HG03060 (cell line): ENCODE measurements around the gene KLF16.
"Not testable (repeated sequence)": the region's sequence is repeated elsewhere in the genome, so short reads cannot be mapped to it uniquely, and the experiment has no call there.

ENCODE experiments used
- ATAC-seq: cut with Tn5 transposase; IDR thresholded peaks from one replicate; pipeline ENCODE4 v1.9.1; 2021; ENCODE audit warnings: low read depth, moderate number of reproducible peaks; ENCODE audit not compliant: unreplicated experiment

KLF16 gene

DNA sequence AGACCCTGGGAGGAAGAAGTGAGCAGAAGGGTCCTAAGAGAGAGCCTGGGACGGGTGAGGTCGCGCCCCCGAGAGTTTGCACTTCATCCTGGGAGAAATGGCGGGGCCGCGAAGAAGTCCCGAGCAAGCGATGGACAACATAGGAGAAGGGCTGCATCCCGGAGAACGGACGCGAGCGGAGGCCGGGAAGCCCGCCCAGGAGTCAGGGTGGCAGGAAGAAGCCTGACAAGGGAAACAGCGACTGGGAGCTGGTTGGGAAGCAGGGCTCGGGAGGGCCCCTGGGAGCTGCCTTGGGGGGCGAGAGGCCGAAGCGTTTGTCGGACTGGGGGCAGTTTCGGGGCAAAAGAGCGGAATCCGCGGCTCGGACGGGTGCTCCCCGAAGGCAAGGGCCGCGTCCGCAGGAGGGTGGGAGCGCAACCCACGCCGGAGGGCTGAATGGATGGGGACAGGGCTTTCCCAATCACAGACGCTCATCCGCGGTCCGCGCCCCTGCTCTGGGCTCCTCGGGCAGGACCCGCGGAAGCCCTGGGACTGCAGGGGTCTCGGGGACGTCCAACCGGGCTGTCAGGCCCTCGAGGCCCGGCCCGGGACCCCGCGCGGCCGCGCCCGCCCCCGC, 21.4 kb upstream of the KLF16 start:
- ATAC-seq: no peak

- ATAC-seq: no peak
These were observed 20.9 kb upstream of the KLF16 start for GRCh38 chr19:1884291-1884718.

DNA sequence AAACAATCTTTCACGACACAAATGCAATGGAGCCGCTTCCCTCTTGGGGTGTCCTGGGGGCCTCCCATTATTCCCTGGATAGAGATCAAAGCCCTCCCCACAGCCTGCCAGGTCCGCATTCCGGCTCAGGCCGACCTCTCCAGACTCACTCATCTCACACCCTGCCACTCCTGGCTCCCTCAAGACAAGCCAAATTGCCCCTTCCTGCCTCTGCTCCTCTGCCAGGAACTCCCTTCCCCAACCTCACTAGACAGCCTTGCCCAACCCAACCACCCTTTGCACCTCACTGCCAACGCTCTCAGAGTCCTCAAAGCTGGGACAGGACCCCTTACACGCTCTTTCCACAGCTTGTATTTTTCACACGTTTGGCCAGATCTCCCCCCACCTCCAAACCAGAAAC, 20.4 kb upstream of the KLF16 start:
- ATAC-seq: no peak

DNA sequence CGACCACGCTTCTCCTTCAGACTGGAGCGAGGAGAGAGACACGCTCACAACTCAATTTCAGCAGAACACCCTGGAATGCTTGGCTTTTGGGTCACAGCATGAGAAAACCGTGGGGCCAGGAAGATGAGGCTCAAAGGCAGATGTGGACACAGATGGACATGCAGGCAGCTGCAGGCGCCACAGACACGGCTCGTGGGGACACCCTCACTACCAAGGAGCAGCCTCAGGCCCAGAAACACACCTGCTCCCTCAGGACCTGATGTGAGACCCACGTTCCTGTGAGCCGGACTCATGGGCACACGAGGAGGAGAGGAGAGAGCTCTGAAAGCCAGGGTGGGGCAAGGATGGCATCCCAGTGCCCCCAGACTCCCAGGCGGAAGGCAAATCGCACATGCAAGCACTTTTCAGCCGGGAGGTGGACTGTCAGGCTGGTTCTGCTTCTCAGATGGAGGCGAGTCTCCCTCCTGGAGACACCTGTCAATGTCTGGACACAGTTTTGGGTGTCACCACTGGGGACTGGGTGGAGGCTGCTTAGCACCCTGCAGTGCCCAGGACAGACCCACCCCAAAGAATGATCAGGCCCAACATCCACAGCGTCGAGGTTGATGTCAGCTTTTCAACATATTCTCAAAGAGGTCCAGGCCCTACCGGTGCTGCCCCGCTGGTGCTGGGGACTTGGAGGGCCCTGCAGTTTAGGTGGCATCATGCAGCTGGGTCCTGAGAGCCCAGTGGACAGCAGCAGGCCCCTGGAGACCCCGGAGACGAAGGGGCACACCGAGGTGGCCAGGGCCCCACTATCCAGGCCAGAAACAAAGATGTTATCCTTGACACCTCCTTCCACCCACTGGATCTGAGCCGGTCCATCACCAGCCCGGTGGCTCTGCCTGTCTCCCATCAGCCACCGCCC, 19.7 kb upstream of the KLF16 start:
- ATAC-seq: no peak

GRCh38 chr19:1882089-1882785, 18.9 kb upstream of the KLF16 start:
- no peak for ATAC-seq

GRCh38 chr19:1881393-1882088, 18.2 kb upstream of the KLF16 start:
- ATAC-seq: not testable (repeated sequence)

- ATAC-seq: no peak
These were observed 17.4 kb upstream of the KLF16 start for GRCh38 chr19:1880611-1881392.

DNA sequence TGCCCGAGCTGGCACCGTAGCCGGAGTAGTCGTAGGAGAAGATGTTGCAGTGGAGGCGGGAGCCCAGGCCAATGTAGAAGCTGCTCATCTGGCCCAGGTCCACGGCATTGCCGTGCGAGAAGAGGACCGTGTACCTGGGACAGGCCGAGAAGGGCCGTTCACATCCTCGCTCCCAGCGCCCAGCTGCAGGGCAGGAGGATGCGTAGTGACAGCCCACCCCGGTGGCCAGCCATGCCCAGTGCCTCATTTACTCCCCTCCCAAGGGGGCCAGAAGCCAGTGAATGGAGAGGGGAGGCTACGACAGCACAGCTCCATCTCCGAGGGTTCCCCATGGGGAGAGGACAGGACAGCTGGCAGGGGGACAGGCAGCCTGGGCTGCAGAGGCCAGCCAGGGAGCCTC, 16.6 kb upstream of the KLF16 start:
- ATAC-seq: not testable (repeated sequence)

DNA sequence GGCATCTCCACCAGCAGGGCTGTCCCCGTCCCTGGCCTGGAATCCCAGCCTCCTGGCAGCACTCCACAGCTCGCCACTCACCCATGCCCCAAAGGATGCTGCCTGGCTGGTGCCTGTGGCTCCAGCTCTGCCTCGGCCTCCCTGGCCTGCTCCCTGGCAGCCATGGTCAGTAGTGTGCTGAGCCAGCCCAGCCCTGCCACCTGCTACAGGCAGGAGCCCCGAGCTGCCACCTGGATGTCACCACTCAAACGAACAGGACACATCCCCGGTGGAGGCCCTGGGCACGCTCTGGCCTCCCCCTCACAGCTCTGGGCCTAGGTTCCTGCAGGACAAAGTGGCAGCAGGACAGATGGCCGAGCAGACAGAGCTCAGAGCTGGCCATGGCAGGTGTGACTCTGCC, 15.2 kb upstream of the KLF16 start:
- not testable (repeated sequence) for ATAC-seq

DNA sequence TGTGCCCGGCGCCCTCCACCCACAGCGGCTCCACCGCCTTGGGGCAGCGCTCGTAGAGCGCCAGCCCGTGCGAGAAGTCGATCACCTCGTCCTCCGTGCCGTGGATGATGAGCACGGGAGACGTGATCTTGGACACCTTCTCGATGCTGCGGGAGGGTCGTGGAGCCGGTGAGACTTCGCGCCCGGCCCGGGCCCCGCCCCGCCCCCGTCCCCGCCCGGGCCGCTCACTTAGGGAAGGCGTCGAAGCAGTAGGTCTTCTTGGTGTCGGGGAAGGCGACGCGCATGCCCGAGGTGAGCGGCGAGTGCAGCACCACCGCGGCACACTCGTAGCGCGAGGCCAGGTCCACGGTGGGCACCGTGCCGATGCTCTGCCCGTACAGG, 13.9 kb upstream of the KLF16 start:
- not testable (repeated sequence) for ATAC-seq

GRCh38 chr19:1876496-1877279, 13.3 kb upstream of the KLF16 start:
- not testable (repeated sequence) for ATAC-seq

DNA sequence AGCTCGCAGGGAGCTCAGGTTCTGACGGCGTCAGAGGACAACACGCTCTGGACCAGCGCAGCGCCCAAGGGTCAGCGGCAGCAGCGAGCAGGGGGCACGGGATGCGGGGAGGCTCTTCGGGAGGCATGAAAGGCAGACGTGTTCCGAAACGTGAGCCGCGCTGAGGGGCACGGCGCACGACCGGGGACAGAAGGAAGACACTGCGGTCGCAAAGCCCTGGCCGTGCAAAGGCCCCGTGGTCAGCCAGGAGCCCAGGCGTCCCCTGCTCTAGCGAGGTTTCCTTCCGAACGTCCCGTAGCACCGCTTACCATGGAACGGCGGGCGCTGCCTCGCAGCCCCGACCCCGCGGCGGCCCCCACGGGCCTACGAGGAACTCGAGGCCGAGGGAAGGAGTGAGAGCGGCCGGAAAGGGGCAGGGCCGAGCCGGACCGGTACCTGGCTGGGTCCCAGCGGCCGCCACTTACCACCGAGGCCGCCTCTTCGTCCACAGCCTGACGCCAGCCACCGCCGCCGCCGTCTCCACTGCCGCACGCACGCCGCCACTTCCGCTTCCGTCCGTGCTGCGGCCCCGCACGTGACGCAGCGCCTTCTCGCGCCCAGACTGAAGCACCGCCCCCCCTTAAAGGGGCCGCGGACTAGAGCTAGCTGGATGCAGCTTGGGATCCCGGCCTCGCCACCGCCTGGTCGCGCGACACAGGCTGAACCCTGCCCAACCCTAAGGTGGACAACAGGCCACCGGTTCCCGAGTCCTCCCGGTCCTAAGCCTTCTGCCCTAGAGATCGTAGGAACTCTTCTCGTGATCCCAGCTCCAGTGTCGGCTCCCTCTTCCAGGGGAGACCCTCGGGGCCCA, 12.5 kb upstream of the KLF16 start:
- ATAC-seq: peak; percentile 69

- ATAC-seq: not testable (repeated sequence)
These were observed 11.9 kb upstream of the KLF16 start for GRCh38 chr19:1875265-1875645.

GRCh38 chr19:1874554-1875185, 11.3 kb upstream of the KLF16 start:
- ATAC-seq: no peak

DNA sequence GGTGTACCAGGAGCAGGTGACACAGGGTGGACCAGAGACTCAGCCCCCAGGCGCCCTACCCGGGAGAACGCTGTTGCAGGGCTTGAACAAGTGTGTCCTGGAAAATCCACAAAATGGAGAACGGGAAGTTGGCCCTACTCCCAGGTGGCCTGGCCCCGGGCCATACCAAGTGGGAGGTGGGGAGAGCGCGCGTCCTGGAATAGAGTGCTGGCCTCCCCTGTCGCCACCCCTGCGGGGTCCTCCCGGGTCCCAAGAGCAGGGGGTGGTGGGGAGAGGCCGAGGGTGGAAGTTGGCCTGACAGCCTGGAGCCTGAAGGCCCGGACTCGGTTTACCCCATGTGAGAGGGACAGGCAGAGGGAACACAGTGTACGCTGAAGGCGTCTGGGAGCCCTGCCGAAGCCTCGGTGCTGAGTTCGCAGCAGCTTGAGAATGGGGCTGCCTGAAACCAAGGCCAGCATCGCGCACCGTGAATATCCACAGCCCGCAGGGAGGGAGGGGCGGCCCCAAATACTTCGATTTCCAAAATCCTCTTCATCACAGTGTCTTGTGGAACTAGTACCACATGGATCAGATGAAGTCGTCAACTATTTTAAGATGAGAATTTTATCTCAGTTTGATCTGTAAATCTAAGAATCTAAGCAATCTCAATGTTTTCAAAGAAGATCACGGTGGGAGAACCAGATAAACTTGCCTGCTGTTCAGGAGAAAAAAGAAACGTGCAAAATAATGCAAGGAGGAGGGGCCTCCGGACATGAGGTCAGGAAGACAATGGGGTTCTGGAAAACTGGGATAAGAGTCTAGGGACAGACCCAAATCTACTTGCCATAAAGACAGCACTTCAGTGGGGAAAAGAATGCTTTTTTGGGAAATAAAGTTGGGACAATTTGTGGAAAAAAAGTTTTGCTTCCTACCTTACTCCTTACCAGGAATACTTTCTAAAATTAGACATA, 10.4 kb upstream of the KLF16 start:
- no peak for ATAC-seq

DNA sequence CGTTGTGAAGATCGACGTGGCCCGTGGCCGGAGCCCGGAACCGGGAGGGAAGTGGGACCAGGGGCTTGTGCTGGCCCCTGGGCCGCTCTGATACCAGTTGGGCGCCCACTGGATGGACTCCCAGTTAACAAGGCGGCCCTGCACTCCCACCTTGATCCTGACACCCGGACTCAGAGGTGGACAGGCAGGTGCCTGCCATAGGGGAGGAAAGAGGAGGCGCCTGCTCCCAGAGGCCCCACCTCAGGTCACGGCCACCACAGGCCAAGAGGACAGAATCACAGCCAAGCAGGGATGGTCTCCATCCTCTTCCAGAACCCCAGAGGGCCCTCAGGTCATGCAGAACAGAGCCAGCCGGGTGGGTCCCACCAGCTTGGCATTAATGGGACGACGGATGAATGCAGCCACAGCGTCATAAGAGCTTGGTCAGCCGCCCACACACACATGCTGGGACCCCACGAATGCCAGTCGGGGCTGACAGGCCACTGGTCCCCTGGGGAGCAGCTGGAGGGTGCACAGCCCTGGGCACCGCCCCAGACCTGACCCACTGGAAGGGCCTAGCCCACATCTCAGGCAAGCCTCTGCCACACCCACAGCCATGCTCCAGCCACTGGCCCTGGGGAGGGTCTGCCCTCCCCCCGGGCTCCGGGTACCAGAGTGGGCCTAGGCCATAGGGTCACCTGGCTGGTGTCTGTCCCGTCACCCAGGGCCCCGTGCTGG, 9.6 kb upstream of the KLF16 start:
- no peak for ATAC-seq
